K562 (cell line): ENCODE data around the gene TTC39C. TPM values are rescaled to one million over a fixed set of nuclear protein-coding genes. Genes with fewer than 3 reads are reported as not detected.
"Not testable (repeated sequence)": the region's sequence is repeated elsewhere in the genome, so short reads cannot be mapped to it uniquely, and the experiment has no call there.

Experiments used
- ATAC-seq: fragments of 200-7000 bp; cut with Tn5 transposase; 3 replicates; pipeline ENCODE4 v1.9.1; 2020; ENCODE audit warnings: moderate library complexity
- BruUV-seq: library from RNA; stranded (reverse); fragments of 400-500 nt; replicated peaks from 2 replicates; lab custom pipeline; 2021; lab: Mats Ljungman, UMichigan
- CTCF ChIA-PET: fragments of 300-600 bp; formaldehyde crosslinking; extraction: SDS; loops from one replicate; lab custom pipeline; 2021; ENCODE audit warnings: low intra/inter-chr PET ratio; lab: Yijun Ruan, JAX
- POLR2A ChIA-PET: fragments of 300-600, 350-650 bp; sonication (Branson Sonifier 250); formaldehyde crosslinking; extraction: SDS; loops from one replicate; lab custom pipeline; 2021; ENCODE audit warnings: antibody characterized with exemption, inconsistent platforms; lab: Yijun Ruan, JAX
- DNase-seq, 4 experiments: peaks; one replicate each; pipeline versions ENCODE4 v3.0.0 to v3.0.0-alpha.2; 2011 to 2018; ENCODE audit warnings: low spot score in 3 of 4, mixed read lengths in 3 of 4; ENCODE audit errors: extremely low read depth in 1 of 4
- FAIRE-seq: peaks from 2 replicates; lab custom pipeline; 2011; peaks lifted over from hg19 to GRCh38; lab: Jason Lieb, UNC
- H2AFZ ChIP-seq: 2 replicates; pipeline ENCODE4 v1.6.0; 2011; ENCODE audit warnings: low read depth, low read length, control low read depth, inconsistent platforms
- H3K27ac ChIP-seq: fragments of 200-600 bp; 3 replicates; pipeline ENCODE4 v1.8.0; 2011; ENCODE audit warnings: low read depth, mild to moderate bottlenecking, control low read depth, inconsistent platforms, low read length, moderate library complexity, mixed read lengths; ENCODE audit errors: extremely low read depth
- H3K27me3 ChIP-seq, 2 experiments: fragments of 300-600 bp in 1 of 2; 2 replicates in 1 of 2; 3 replicates in 1 of 2; pipeline versions ENCODE4 v1.6.0 to v1.8.0; 2011; ENCODE audit warnings: inconsistent platforms in 2 of 2, low read length in 2 of 2, mild to moderate bottlenecking in 1 of 2, mixed read lengths in 1 of 2, moderate library complexity in 1 of 2; ENCODE audit not compliant: control insufficient read depth in 2 of 2, insufficient read depth in 2 of 2
- H3K36me3 ChIP-seq: fragments of 300-600 bp; 3 replicates; pipeline ENCODE4 v1.8.0; 2011; ENCODE audit warnings: mild to moderate bottlenecking, low read length, inconsistent platforms; ENCODE audit not compliant: control insufficient read depth, insufficient read depth
- H3K4me1 ChIP-seq, 2 experiments: fragments of 200-600 bp in 1 of 2; replicated peaks in 1 of 2; 2 replicates in 1 of 2; 3 replicates in 1 of 2; pipeline versions ENCODE4 v1.5.1 to v1.8.0; 2011; ENCODE audit warnings: inconsistent platforms in 2 of 2, low read length in 2 of 2, mild to moderate bottlenecking in 1 of 2, mixed read lengths in 1 of 2, moderate library complexity in 1 of 2; ENCODE audit not compliant: control insufficient read depth in 2 of 2, insufficient read depth in 2 of 2
- H3K4me2 ChIP-seq: 2 replicates; pipeline ENCODE4 v1.6.1; 2011; ENCODE audit warnings: low read length, control low read depth, inconsistent platforms, mixed read lengths; ENCODE audit not compliant: insufficient read depth
- H3K4me3 ChIP-seq: fragments of 200-600 bp; sonication (generic), shearing (Covaris generic); 2 replicates; pipeline ENCODE4 v1.5.1; 2016; ENCODE audit warnings: control low read depth, inconsistent platforms
- H3K79me2 ChIP-seq: fragments of 200-600 bp; 3 replicates; pipeline ENCODE4 v1.8.0; 2011; ENCODE audit warnings: low read length, inconsistent platforms; ENCODE audit not compliant: control insufficient read depth, insufficient read depth
- H3K9ac ChIP-seq, 2 experiments: 2 replicates each; pipeline versions ENCODE4 v1.6.0 to v1.6.1; 2011; ENCODE audit warnings: low read depth in 2 of 2, low read length in 2 of 2, control low read depth in 1 of 2, inconsistent platforms in 1 of 2, mild to moderate bottlenecking in 1 of 2, mixed read lengths in 1 of 2; ENCODE audit not compliant: insufficient read depth in 1 of 2
- H3K9me1 ChIP-seq: one replicate; pipeline ENCODE4 v1.6.0; 2011; ENCODE audit warnings: inconsistent platforms, mild to moderate bottlenecking, low read length, moderate library complexity; ENCODE audit not compliant: control insufficient read depth, insufficient read depth
- H3K9me3 ChIP-seq: replicated peaks from 2 replicates; pipeline ENCODE4 v1.5.1; 2011; ENCODE audit warnings: low read depth, low read length, inconsistent platforms; ENCODE audit not compliant: control insufficient read depth, insufficient read depth
- H4K20me1 ChIP-seq: replicated peaks from 2 replicates; pipeline ENCODE4 v1.6.1; 2011; ENCODE audit warnings: low read length, inconsistent platforms, mixed read lengths; ENCODE audit not compliant: control insufficient read depth, insufficient read depth
- CBFA2T3 ChIP-seq: fragments of 450-650 bp; IDR thresholded peaks from 2 replicates; pipeline ENCODE4 v1.6.1; 2017
- RBBP5 ChIP-seq: fragments of 200-600 bp; sonication (generic); IDR thresholded peaks from 2 replicates; pipeline ENCODE4 v1.6.1; 2012; ENCODE audit warnings: borderline replicate concordance, mild to moderate bottlenecking, low read length, control low read depth, inconsistent platforms; ENCODE audit not compliant: insufficient read depth, poor library complexity, severe bottlenecking
- SIRT6 ChIP-seq: IDR thresholded peaks from one replicate; pipeline ENCODE4 v1.6.1; 2012; ENCODE audit warnings: low read depth, mild to moderate bottlenecking, control low read depth, inconsistent platforms, low read length, moderate library complexity
- ZNF146 ChIP-seq: IDR thresholded peaks from one replicate; pipeline ENCODE4 v1.6.1; 2018; ENCODE audit warnings: missing compliant biosample characterization; ENCODE audit not compliant: unreplicated experiment
- ZNF274 ChIP-seq: IDR thresholded peaks from 2 replicates; pipeline ENCODE4 v1.6.1; 2011; ENCODE audit warnings: low read depth, mild to moderate bottlenecking, low read length, moderate library complexity, borderline replicate concordance
- WGBS: fragments of 100-300 bp; shearing (Covaris generic); methylation state at CpG from one replicate; pipeline ENCODE4 v1.1.6; 2016; ENCODE audit warnings: low coverage, mixed read lengths; ENCODE audit not compliant: insufficient coverage; ENCODE audit errors: missing lambda C conversion rate; 5-methylcytosine and 5-hydroxymethylcytosine counted together
- in situ Hi-C: fragments of 300-500 bp; cut with MboI; formaldehyde crosslinking; loops from 4 replicates; pipeline ENCODE4 v1.15.0; 2018; ENCODE audit warnings: inconsistent platforms, mixed read lengths
- intact Hi-C: fragments of 100-400 bp; cut with micrococcal nuclease; formaldehyde crosslinking; loops from 2 replicates; pipeline ENCODE4 v1.14.2; 2022
- polyA plus RNA-seq, 8 experiments: library from polyadenylated mRNA; depleted of rRNA in 4 of 8; stranded (reverse) in 5 of 8; unstranded in 3 of 8; fragments of >200 nt; fragmentation: Nextera tagmentation in 2 of 8; fragmentation: Illumina TruSeq in 1 of 8; extraction: Ambion mirVana in 2 of 8; extraction: Trizol in 1 of 8; gene quantifications; 2 replicates each; pipeline versions ENCODE4 v1.2.1 to v1.2.3, GENCODE V29; 2011 to 2014; ENCODE audit warnings: inconsistent platforms in 1 of 8, missing spikeins in 1 of 8
- total RNA-seq, 7 experiments: library from RNA; depleted of rRNA in 6 of 7; stranded (reverse); fragments of >200 nt in 6 of 7; fragmentation: Illumina TruSeq in 2 of 7; extraction: Trizol in 2 of 7; gene quantifications; 2 replicates each; pipeline versions ENCODE4 v1.2.1 to v1.2.3, GENCODE V29; 2011 to 2021; ENCODE audit warnings: low replicate concordance in 1 of 7
- TF ChIP-seq, protein P1 (sequence below): fragments of 250-450 bp; sonication (Bioruptor Pico); IDR thresholded peaks from 2 replicates; pipeline ENCODE4 v1.5.0; 2020; ENCODE audit warnings: mild to moderate bottlenecking

TTC39C gene
- total and polyA plus RNA-seq, 9 of the 15 experiments (the other 6 are each of a cell fraction or from before 2014, with no cell fraction given) = 0.01 to 0.58 (median 0.18) TPM; not detected in 5

DNA sequence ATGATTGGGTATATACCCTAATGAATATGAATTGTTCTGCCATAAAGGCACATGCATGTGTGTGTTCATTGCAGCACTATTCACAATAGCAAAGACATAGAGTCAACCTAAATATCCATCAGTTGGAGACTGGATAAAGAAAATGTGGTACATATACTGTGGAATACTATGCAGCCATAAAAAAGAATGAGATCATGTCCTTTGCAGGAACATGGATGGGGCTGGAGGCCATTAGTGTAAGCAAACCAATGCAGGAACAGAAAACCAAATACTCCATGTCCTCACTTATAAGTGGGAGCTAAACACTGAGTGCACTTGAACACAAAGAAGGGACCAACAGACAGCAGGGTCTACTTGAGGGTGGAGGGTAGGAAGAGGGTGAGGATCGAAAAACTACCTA is 43.2 kb downstream of the TTC39C start:
- no TSS peak for BruUV-seq
- H3K9ac ChIP-seq = no peak overlapping the region
- H4K20me1 ChIP-seq = no peaks in the 10 kb centered on the region
- intact Hi-C loops = no loop called here
- no peaks in the 10 kb centered on the region; a peak in 1 of 5 replicates for H3K27me3 ChIP-seq
- 0% methylated on average over 1 of the region's 1 CpG for WGBS
- H3K4me1 ChIP-seq = no peaks in the 10 kb centered on the region
- no peak overlapping the region for H2AFZ ChIP-seq
- CTCF ChIA-PET = no interaction called here
- ATAC-seq (no peak), DNase-seq (no peak), FAIRE-seq (no peak)
- H3K4me2 ChIP-seq = no peak overlapping the region
- no peaks in the 10 kb centered on the region for H3K9me3 ChIP-seq
- H3K27ac ChIP-seq = no peak overlapping the region
- no peak for TF ChIP-seq RBBP5
- TF ChIP-seq ZNF274 = no peak
- TF ChIP-seq CBFA2T3 = no peak
- TF ChIP-seq ZNF146 (CRISPR knock-in tag) = peak; percentile 40
- TF ChIP-seq, protein P1, sequence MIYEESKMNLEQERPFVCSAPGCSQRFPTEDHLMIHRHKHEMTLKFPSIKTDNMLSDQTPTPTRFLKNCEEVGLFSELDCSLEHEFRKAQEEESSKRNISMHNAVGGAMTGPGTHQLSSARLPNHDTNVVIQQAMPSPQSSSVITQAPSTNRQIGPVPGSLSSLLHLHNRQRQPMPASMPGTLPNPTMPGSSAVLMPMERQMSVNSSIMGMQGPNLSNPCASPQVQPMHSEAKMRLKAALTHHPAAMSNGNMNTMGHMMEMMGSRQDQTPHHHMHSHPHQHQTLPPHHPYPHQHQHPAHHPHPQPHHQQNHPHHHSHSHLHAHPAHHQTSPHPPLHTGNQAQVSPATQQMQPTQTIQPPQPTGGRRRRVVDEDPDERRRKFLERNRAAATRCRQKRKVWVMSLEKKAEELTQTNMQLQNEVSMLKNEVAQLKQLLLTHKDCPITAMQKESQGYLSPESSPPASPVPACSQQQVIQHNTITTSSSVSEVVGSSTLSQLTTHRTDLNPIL (CRISPR knock-in tag) = no peak
- no peak for TF ChIP-seq SIRT6
- POLR2A ChIA-PET = no interaction called here
- in situ Hi-C loops = no loop called here
- no peaks in the 10 kb centered on the region for H3K36me3 ChIP-seq
- no peaks in the 10 kb centered on the region for H3K79me2 ChIP-seq
- no peaks in the 10 kb centered on the region for H3K9me1 ChIP-seq
- no peak overlapping the region for H3K4me3 ChIP-seq

DNA sequence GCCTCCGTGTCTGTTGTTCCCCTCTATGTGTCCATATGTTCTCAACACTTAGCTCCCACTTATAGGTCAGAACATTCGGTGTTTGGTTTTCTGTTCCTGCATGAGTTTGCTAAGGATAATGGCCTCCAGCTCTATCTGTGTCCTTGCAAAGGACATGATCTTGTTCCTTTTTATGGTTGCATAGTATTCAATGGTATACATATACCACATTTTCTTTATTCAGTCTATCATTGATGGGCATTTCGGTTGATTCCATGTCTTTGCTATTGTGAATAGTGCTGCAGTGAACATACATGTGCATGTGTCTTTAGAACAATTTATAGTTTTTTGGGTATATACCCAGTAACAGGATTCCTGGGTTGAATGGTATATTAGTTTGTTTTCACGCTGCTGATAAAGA is 44.8 kb downstream of the TTC39C start:
- WGBS = 1% methylated on average over 4 of the region's 4 CpGs

More for the DNA sequence above, 44.8 kb downstream of the TTC39C start:
- H2AFZ ChIP-seq, intact Hi-C loops, H3K9me3 ChIP-seq, H3K4me3 ChIP-seq, H3K9ac ChIP-seq, H3K79me2 ChIP-seq, FAIRE-seq, H3K27ac ChIP-seq, H3K9me1 ChIP-seq, H3K4me1 ChIP-seq, H3K4me2 ChIP-seq, DNase-seq, ATAC-seq, H3K27me3 ChIP-seq, H4K20me1 ChIP-seq, in situ Hi-C loops, H3K36me3 ChIP-seq, BruUV-seq, CTCF ChIA-PET: not testable (repeated sequence)
- POLR2A ChIA-PET = interaction anchor here (0.7 kb wide), 1 partner anchor 19 kb away, joined by 3 read pairs; no protein-coding TSS in a partner anchor
